ENCODE data around the gene TOP3B.

Gene TOP3B

GRCh38 chr22:21984793-21985192 lies 2.2 kb upstream of the TOP3B start:
- DNase-seq (ENCODE audit: extremely low spot score, insufficient read length, low read depth): no peak

GRCh38 chr22:21981874-21982273 lies 713 bp downstream of the TOP3B start:
- FAIRE-seq (no peak), DNase-seq (ENCODE audit: extremely low spot score, insufficient read length, low read depth) (no peak)

More at GRCh38 chr22:21984793-21985192, 2.2 kb upstream of the TOP3B start:
- FAIRE-seq: no peak

- DNase-seq (ENCODE audit: extremely low spot score, insufficient read length, low read depth): no peak
- FAIRE-seq: no peak
These were observed 2.0 kb downstream of the TOP3B start for GRCh38 chr22:21980547-21980946.

- DNase-seq (ENCODE audit: extremely low spot score, insufficient read length, low read depth): no peak
- no peak for FAIRE-seq
These were observed 3.8 kb downstream of the TOP3B start for GRCh38 chr22:21978564-21979386.

- no peak for DNase-seq (ENCODE audit: extremely low spot score, insufficient read length, low read depth)
- FAIRE-seq: no peak
These were observed 4.8 kb downstream of the TOP3B start for GRCh38 chr22:21977814-21978213.

- FAIRE-seq (no peak), DNase-seq (ENCODE audit: extremely low spot score, insufficient read length, low read depth) (no peak)
These were observed 6.7 kb downstream of the TOP3B start for GRCh38 chr22:21975854-21976345.

GRCh38 chr22:21975273-21975672 lies 7.3 kb downstream of the TOP3B start:
- no peak for FAIRE-seq
- DNase-seq (ENCODE audit: extremely low spot score, insufficient read length, low read depth): no peak

- no peak for DNase-seq (ENCODE audit: extremely low spot score, insufficient read length, low read depth)
- no peak for FAIRE-seq
These were observed 8.4 kb downstream of the TOP3B start for GRCh38 chr22:21974058-21974649.

- DNase-seq (ENCODE audit: extremely low spot score, insufficient read length, low read depth): no peak
- no peak for FAIRE-seq
These were observed 9.8 kb downstream of the TOP3B start for GRCh38 chr22:21972806-21973205.

- DNase-seq (ENCODE audit: extremely low spot score, insufficient read length, low read depth): peak; percentile 63
- peak; percentile 65 for FAIRE-seq
These were observed 10.3 kb downstream of the TOP3B start for GRCh38 chr22:21972293-21972779.

GRCh38 chr22:21971858-21972275 lies 10.7 kb downstream of the TOP3B start:
- peak; percentile 31 for FAIRE-seq
- no peak for DNase-seq (ENCODE audit: extremely low spot score, insufficient read length, low read depth)

GRCh38 chr22:21970800-21971617 lies 11.6 kb downstream of the TOP3B start:
- FAIRE-seq: no peak

GRCh38 chr22:21970037-21970799 lies 12.4 kb downstream of the TOP3B start:
- FAIRE-seq (no peak), DNase-seq (ENCODE audit: extremely low spot score, insufficient read length, low read depth) (no peak)

More at GRCh38 chr22:21970800-21971617, 11.6 kb downstream of the TOP3B start:
- no peak for DNase-seq (ENCODE audit: extremely low spot score, insufficient read length, low read depth)

- DNase-seq (ENCODE audit: extremely low spot score, insufficient read length, low read depth) (no peak), FAIRE-seq (no peak)
These were observed 14.0 kb downstream of the TOP3B start for GRCh38 chr22:21968452-21969129.

GRCh38 chr22:21967693-21968271 lies 14.8 kb downstream of the TOP3B start:
- no peak for DNase-seq (ENCODE audit: extremely low spot score, insufficient read length, low read depth)
- no peak for FAIRE-seq

- no peak for FAIRE-seq
These were observed 15.7 kb downstream of the TOP3B start for GRCh38 chr22:21966643-21967516.

GRCh38 chr22:21965762-21966288 lies 16.8 kb downstream of the TOP3B start:
- DNase-seq (ENCODE audit: extremely low spot score, insufficient read length, low read depth): no peak
- no peak for FAIRE-seq

More at GRCh38 chr22:21966643-21967516, 15.7 kb downstream of the TOP3B start:
- no peak for DNase-seq (ENCODE audit: extremely low spot score, insufficient read length, low read depth)
